ENCODE measurements around the gene OR8I2. TPM values are rescaled to one million over a fixed set of nuclear protein-coding genes. Genes with fewer than 3 reads are reported as not detected.
"Not testable (repeated sequence)": the region's sequence is repeated elsewhere in the genome, so short reads cannot be mapped to it uniquely, and the experiment has no call there.

OR8I2 gene
- total and polyA plus RNA-seq, 9 of the 15 experiments (the other 6 are each of a cell fraction or from before 2014, with no cell fraction given) = not detected

DNA sequence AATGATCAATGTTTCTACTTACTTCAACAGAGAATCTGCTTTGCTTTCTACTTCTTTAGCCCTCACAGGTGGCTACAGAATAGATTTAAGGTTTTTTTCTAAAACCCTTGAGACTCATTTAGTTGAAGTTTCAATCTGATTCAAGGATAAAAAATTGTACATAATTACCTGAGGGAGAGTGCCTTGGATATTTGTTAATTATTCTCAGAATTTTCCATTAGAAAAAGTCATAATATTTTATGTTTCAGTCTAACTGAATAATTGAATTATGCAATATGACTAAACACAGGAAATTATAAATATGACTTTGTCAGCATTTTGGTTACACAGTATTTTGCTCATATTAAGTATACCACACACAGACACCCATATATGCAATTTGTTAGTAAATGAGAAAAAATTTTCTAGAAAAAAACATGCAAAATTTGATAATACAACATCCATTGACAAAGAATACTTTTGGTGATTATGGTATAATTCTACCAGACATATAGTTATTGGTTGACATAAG lies 47.1 kb downstream of the OR8I2 start, which contains the start of gene OR8J3:
Gene OR8J3 (minus strand): TSS at position 51 of the 511 bp plus-strand sequence. CDS start 2,483 bp downstream, outside the sequence.
- Histone ChIP-seq H3K4me2 (ENCODE audit: insufficient read depth, low read length) (no peak within 1 kb of the TSS), H3K79me2 (ENCODE audit: control insufficient read depth, insufficient read depth, low read length) (no peaks in the 10 kb centered on the region), H3K9me3 (replicated peaks; ENCODE audit: control insufficient read depth, insufficient read depth, low read depth, low read length) (0 out of 2 replicates have a peak, but pooled peaks cover 2% of the 10 kb centered on the region), H3K27me3 (ENCODE audit: control insufficient read depth in 2 of 2, insufficient read depth in 2 of 2, low read length in 2 of 2) (no peaks in the 10 kb centered on the region), H3K4me1 (replicated peaks in 1 of 2; ENCODE audit: control insufficient read depth in 2 of 2, insufficient read depth in 2 of 2, low read length in 2 of 2) (no peaks in the 10 kb centered on the region), H3K9me1 (ENCODE audit: control insufficient read depth, insufficient read depth, low read length) (no peaks in the 10 kb centered on the region), H2AFZ (ENCODE audit: low read depth, low read length) (no peak within 1 kb of the TSS), H3K9ac (ENCODE audit: insufficient read depth in 1 of 2, low read depth in 2 of 2, low read length in 2 of 2) (no peak within 1 kb of the TSS), H3K27ac (ENCODE audit: extremely low read depth, low read depth, low read length) (no peak within 1 kb of the TSS), H4K20me1 (replicated peaks; ENCODE audit: control insufficient read depth, insufficient read depth, low read length) (no peaks in the 10 kb centered on the region), H3K4me3 (no peak within 1 kb of the TSS), H3K36me3 (ENCODE audit: control insufficient read depth, insufficient read depth, low read length) (no peaks in the 10 kb centered on the region)
- no peak for TF ChIP-seq FOXJ3 (CRISPR knock-in tag; IDR thresholded peaks at IDR 0.05)
- TF ChIP-seq ZNF316 (IDR thresholded peaks at IDR 0.05) = peak; percentile 47; the same call in 1 of the 2 replicates
- TF ChIP-seq ZNF175 (CRISPR knock-in tag; IDR thresholded peaks at IDR 0.05; ENCODE audit: low read depth) = no peak
- no TSS peak for BruUV-seq (replicated peaks)
- intact Hi-C loops (cut with micrococcal nuclease) = no loop called here
- no peak for FAIRE-seq
- ChIA-PET POLR2A (no interaction called here), CTCF (ENCODE audit: low intra/inter-chr PET ratio) (no interaction called here)
- no peak for ATAC-seq
- in situ Hi-C loops (cut with MboI) = no loop called here
- no peak for DNase-seq (ENCODE audit: extremely low read depth in 1 of 4, low spot score in 3 of 4)

DNA sequence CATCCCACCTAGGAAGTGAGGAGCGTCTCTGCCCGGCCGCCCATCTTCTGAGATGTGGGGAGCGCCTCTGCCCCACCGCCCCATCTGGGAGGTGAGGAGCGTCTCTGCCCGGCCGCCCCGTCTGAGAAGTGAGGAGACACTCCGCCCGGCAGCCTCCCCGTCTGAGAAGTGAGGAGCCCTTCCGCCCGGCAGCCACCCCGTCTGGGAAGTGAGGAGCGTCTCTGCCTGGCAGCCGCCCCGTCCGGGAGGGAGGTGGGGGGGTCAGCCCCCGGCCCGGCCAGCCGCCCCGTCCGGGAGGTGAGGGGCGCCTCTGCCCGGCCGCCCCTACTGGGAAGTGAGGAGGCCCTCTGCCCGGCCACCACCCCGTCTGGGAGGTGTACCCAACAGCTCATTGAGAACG lies 50.6 kb downstream of the OR8I2 start:
- H3K36me3 ChIP-seq (ENCODE audit: control insufficient read depth, insufficient read depth, low read length); CTCF ChIA-PET (ENCODE audit: low intra/inter-chr PET ratio); H3K9ac ChIP-seq (ENCODE audit: insufficient read depth in 1 of 2, low read depth in 2 of 2, low read length in 2 of 2); ATAC-seq; H2AFZ ChIP-seq (ENCODE audit: low read depth, low read length); in situ Hi-C loops (cut with MboI); DNase-seq (ENCODE audit: extremely low read depth in 1 of 4, low spot score in 3 of 4); H4K20me1 ChIP-seq (replicated peaks; ENCODE audit: control insufficient read depth, insufficient read depth, low read length); intact Hi-C loops (cut with micrococcal nuclease); H3K4me3 ChIP-seq; H3K9me3 ChIP-seq (replicated peaks; ENCODE audit: control insufficient read depth, insufficient read depth, low read depth, low read length); H3K27ac ChIP-seq (ENCODE audit: extremely low read depth, low read depth, low read length); H3K4me2 ChIP-seq (ENCODE audit: insufficient read depth, low read length); BruUV-seq (replicated peaks); POLR2A ChIA-PET; H3K27me3 ChIP-seq (ENCODE audit: control insufficient read depth in 2 of 2, insufficient read depth in 2 of 2, low read length in 2 of 2); H3K4me1 ChIP-seq (replicated peaks in 1 of 2; ENCODE audit: control insufficient read depth in 2 of 2, insufficient read depth in 2 of 2, low read length in 2 of 2); H3K79me2 ChIP-seq (ENCODE audit: control insufficient read depth, insufficient read depth, low read length); H3K9me1 ChIP-seq (ENCODE audit: control insufficient read depth, insufficient read depth, low read length); FAIRE-seq: not testable (repeated sequence)
- WGBS (ENCODE audit: insufficient coverage, low coverage, missing lambda C conversion rate) = 0% methylated on average over 4 of the region's 30 CpGs

Small RNAs within 50 kb of the gene (small RNA-seq; reads per million reads assigned to genes)
- not detected for gene OR8I4P

Other genes starting within 250 kb of the OR8I2 start
Only the 7 nearest of the 16 such genes appear.
- not detected in 2 replicates for gene OR5F1, start 98.7 kb upstream of the OR8I2 start, total RNA-seq (2014; rRNA removed)
- not detected in 2 replicates for gene OR5F1, start 98.7 kb upstream of the OR8I2 start, total RNA-seq (2014; rRNA removed; fragmentation: Illumina TruSeq; extraction: Trizol)
- gene OR5F1, start 98.7 kb upstream of the OR8I2 start, total RNA-seq (2015; rRNA removed; fragmentation: Illumina TruSeq; extraction: Trizol) = not detected in 2 replicates
- gene OR5F1, start 98.7 kb upstream of the OR8I2 start, total RNA-seq (2021) = not detected in 2 replicates
- gene OR5F1, start 98.7 kb upstream of the OR8I2 start, polyA plus RNA-seq (2011; rRNA removed) = not detected in 2 replicates
- not detected in 2 replicates for gene OR5F1, start 98.7 kb upstream of the OR8I2 start, polyA plus RNA-seq (2014; fragmentation: Illumina TruSeq; extraction: Trizol)
- gene OR5F1, start 98.7 kb upstream of the OR8I2 start, polyA plus RNA-seq (2014; fragmentation: Nextera tagmentation; extraction: Ambion mirVana) = not detected
- gene OR5F1, start 98.7 kb upstream of the OR8I2 start, polyA plus RNA-seq (2014; rRNA removed) = not detected in 2 replicates
- gene OR5AS1, start 65.7 kb upstream of the OR8I2 start, total RNA-seq (2014; rRNA removed) = not detected in 2 replicates
- gene OR5AS1, start 65.7 kb upstream of the OR8I2 start, total RNA-seq (2014; rRNA removed; fragmentation: Illumina TruSeq; extraction: Trizol) = not detected in 2 replicates
- not detected in 2 replicates for gene OR5AS1, start 65.7 kb upstream of the OR8I2 start, total RNA-seq (2015; rRNA removed; fragmentation: Illumina TruSeq; extraction: Trizol)
- not detected in 2 replicates for gene OR5AS1, start 65.7 kb upstream of the OR8I2 start, total RNA-seq (2021)
- gene OR5AS1, start 65.7 kb upstream of the OR8I2 start, polyA plus RNA-seq (2011; rRNA removed) = not detected in 2 replicates
- not detected in 2 replicates for gene OR5AS1, start 65.7 kb upstream of the OR8I2 start, polyA plus RNA-seq (2014; fragmentation: Illumina TruSeq; extraction: Trizol)
- gene OR5AS1, start 65.7 kb upstream of the OR8I2 start, polyA plus RNA-seq (2014; fragmentation: Nextera tagmentation; extraction: Ambion mirVana) = not detected
- not detected in 2 replicates for gene OR5AS1, start 65.7 kb upstream of the OR8I2 start, polyA plus RNA-seq (2014; rRNA removed)
- not detected in 2 replicates for gene OR8H2, start 10.4 kb downstream of the OR8I2 start, total RNA-seq (2014; rRNA removed)
- gene OR8H2, start 10.4 kb downstream of the OR8I2 start, total RNA-seq (2014; rRNA removed; fragmentation: Illumina TruSeq; extraction: Trizol) = not detected in 2 replicates
- not detected in 2 replicates for gene OR8H2, start 10.4 kb downstream of the OR8I2 start, total RNA-seq (2015; rRNA removed; fragmentation: Illumina TruSeq; extraction: Trizol)
- gene OR8H2, start 10.4 kb downstream of the OR8I2 start, total RNA-seq (2021) = not detected in 2 replicates
- not detected in 2 replicates for gene OR8H2, start 10.4 kb downstream of the OR8I2 start, polyA plus RNA-seq (2011; rRNA removed)
- not detected in 2 replicates for gene OR8H2, start 10.4 kb downstream of the OR8I2 start, polyA plus RNA-seq (2014; fragmentation: Illumina TruSeq; extraction: Trizol)
- not detected for gene OR8H2, start 10.4 kb downstream of the OR8I2 start, polyA plus RNA-seq (2014; fragmentation: Nextera tagmentation; extraction: Ambion mirVana)
- gene OR8H2, start 10.4 kb downstream of the OR8I2 start, polyA plus RNA-seq (2014; rRNA removed) = not detected in 2 replicates
- not detected in 2 replicates for gene OR8H3, start 29.1 kb downstream of the OR8I2 start, total RNA-seq (2014; rRNA removed)
- gene OR8H3, start 29.1 kb downstream of the OR8I2 start, total RNA-seq (2014; rRNA removed; fragmentation: Illumina TruSeq; extraction: Trizol) = not detected in 2 replicates
- not detected in 2 replicates for gene OR8H3, start 29.1 kb downstream of the OR8I2 start, total RNA-seq (2015; rRNA removed; fragmentation: Illumina TruSeq; extraction: Trizol)
- gene OR8H3, start 29.1 kb downstream of the OR8I2 start, total RNA-seq (2021) = not detected in 2 replicates
- gene OR8H3, start 29.1 kb downstream of the OR8I2 start, polyA plus RNA-seq (2011; rRNA removed) = not detected in 2 replicates
- gene OR8H3, start 29.1 kb downstream of the OR8I2 start, polyA plus RNA-seq (2014; fragmentation: Illumina TruSeq; extraction: Trizol) = not detected in 2 replicates
- gene OR8H3, start 29.1 kb downstream of the OR8I2 start, polyA plus RNA-seq (2014; fragmentation: Nextera tagmentation; extraction: Ambion mirVana) = not detected
- gene OR8H3, start 29.1 kb downstream of the OR8I2 start, polyA plus RNA-seq (2014; rRNA removed) = not detected in 2 replicates
- gene OR8J3, start 46.9 kb downstream of the OR8I2 start, total RNA-seq (2014; rRNA removed) = not detected in 2 replicates
- not detected in 2 replicates for gene OR8J3, start 46.9 kb downstream of the OR8I2 start, total RNA-seq (2014; rRNA removed; fragmentation: Illumina TruSeq; extraction: Trizol)
- not detected in 2 replicates for gene OR8J3, start 46.9 kb downstream of the OR8I2 start, total RNA-seq (2015; rRNA removed; fragmentation: Illumina TruSeq; extraction: Trizol)
- gene OR8J3, start 46.9 kb downstream of the OR8I2 start, total RNA-seq (2021) = not detected in 2 replicates
- gene OR8J3, start 46.9 kb downstream of the OR8I2 start, polyA plus RNA-seq (2011; rRNA removed) = not detected in 2 replicates
- gene OR8J3, start 46.9 kb downstream of the OR8I2 start, polyA plus RNA-seq (2014; fragmentation: Illumina TruSeq; extraction: Trizol) = not detected in 2 replicates
- not detected for gene OR8J3, start 46.9 kb downstream of the OR8I2 start, polyA plus RNA-seq (2014; fragmentation: Nextera tagmentation; extraction: Ambion mirVana)
- gene OR8J3, start 46.9 kb downstream of the OR8I2 start, polyA plus RNA-seq (2014; rRNA removed) = not detected in 2 replicates
- not detected in 2 replicates for gene OR8K5, start 67.0 kb downstream of the OR8I2 start, total RNA-seq (2014; rRNA removed)
- gene OR8K5, start 67.0 kb downstream of the OR8I2 start, total RNA-seq (2014; rRNA removed; fragmentation: Illumina TruSeq; extraction: Trizol) = not detected in 2 replicates
- not detected in 2 replicates for gene OR8K5, start 67.0 kb downstream of the OR8I2 start, total RNA-seq (2015; rRNA removed; fragmentation: Illumina TruSeq; extraction: Trizol)
- gene OR8K5, start 67.0 kb downstream of the OR8I2 start, total RNA-seq (2021) = not detected in 2 replicates
- gene OR8K5, start 67.0 kb downstream of the OR8I2 start, polyA plus RNA-seq (2011; rRNA removed) = not detected in 2 replicates
- gene OR8K5, start 67.0 kb downstream of the OR8I2 start, polyA plus RNA-seq (2014; fragmentation: Illumina TruSeq; extraction: Trizol) = not detected in 2 replicates
- gene OR8K5, start 67.0 kb downstream of the OR8I2 start, polyA plus RNA-seq (2014; fragmentation: Nextera tagmentation; extraction: Ambion mirVana) = not detected
- not detected in 2 replicates for gene OR8K5, start 67.0 kb downstream of the OR8I2 start, polyA plus RNA-seq (2014; rRNA removed)
- not detected in 2 replicates for gene OR5J2, start 83.3 kb downstream of the OR8I2 start, total RNA-seq (2014; rRNA removed)
- not detected in 2 replicates for gene OR5J2, start 83.3 kb downstream of the OR8I2 start, total RNA-seq (2014; rRNA removed; fragmentation: Illumina TruSeq; extraction: Trizol)
- gene OR5J2, start 83.3 kb downstream of the OR8I2 start, total RNA-seq (2015; rRNA removed; fragmentation: Illumina TruSeq; extraction: Trizol) = not detected in 2 replicates
- not detected in 2 replicates for gene OR5J2, start 83.3 kb downstream of the OR8I2 start, total RNA-seq (2021)
- gene OR5J2, start 83.3 kb downstream of the OR8I2 start, polyA plus RNA-seq (2011; rRNA removed) = not detected in 2 replicates
- gene OR5J2, start 83.3 kb downstream of the OR8I2 start, polyA plus RNA-seq (2014; fragmentation: Illumina TruSeq; extraction: Trizol) = not detected in 2 replicates
- not detected for gene OR5J2, start 83.3 kb downstream of the OR8I2 start, polyA plus RNA-seq (2014; fragmentation: Nextera tagmentation; extraction: Ambion mirVana)
- not detected in 2 replicates for gene OR5J2, start 83.3 kb downstream of the OR8I2 start, polyA plus RNA-seq (2014; rRNA removed)